ENCODE data around the gene HOXA5.
A peak's percentile ranks its signal among the peaks of the same experiment; 100 is the strongest.

Gene HOXA5

DNA sequence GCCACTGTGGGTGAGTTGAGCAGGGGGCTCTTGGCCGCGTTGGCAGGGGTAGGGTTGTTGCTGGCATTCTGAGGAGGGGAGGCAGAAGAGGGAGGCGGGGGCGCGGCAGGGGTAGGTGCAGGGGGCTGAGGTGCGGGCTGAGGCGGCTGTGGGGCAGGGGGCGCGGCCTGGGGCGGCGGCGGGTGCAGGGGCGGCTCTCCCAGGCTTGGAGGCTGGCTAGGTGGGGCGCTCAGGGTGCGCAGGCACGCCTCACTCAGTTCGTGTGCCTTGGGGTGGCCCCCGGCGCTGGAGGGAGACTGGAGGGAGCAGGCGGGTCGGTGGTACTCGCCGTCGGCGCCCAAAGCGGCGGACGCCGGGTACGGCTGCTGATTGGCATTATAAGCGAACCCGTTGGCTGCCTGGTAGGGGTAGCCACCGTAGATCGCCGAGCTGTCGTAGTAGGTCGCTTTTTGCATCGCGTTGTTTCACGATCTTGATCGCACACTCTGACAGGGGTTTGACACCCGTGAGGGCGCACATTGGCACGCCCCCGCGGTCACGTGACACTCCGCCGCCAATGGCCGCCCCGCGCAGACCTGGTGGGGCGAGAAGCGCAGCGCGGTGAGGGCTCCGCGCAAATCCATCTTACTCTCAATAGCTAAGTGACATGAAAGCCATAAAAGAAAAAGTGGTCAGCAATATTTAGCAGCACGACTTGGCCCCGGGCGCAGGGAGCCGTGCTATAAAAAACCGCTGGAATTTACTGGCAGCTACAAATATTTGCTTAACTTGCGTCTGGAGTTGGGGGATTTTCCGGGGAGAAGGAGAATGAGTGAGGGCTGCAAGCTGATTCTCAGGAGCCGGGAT is 33.1 kb downstream of the HOXA5 start (continued):
- 0 out of 2 replicates have a peak, but pooled peaks have one; percentile 40 for TF ChIP-seq ZNF423 (tag by site-specific recombination; IDR thresholded peaks at IDR 0.05)
- 0 out of 2 replicates have a peak, but pooled peaks have one; percentile 29 for TF ChIP-seq ZEB2 (tag by site-specific recombination; IDR thresholded peaks at IDR 0.05)
- TF ChIP-seq, protein P1, sequence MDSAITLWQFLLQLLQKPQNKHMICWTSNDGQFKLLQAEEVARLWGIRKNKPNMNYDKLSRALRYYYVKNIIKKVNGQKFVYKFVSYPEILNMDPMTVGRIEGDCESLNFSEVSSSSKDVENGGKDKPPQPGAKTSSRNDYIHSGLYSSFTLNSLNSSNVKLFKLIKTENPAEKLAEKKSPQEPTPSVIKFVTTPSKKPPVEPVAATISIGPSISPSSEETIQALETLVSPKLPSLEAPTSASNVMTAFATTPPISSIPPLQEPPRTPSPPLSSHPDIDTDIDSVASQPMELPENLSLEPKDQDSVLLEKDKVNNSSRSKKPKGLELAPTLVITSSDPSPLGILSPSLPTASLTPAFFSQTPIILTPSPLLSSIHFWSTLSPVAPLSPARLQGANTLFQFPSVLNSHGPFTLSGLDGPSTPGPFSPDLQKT (IDR thresholded peaks at IDR 0.05; ENCODE audit: borderline replicate concordance, low read depth, low read length), result no peak
- TF ChIP-seq, protein P2, sequence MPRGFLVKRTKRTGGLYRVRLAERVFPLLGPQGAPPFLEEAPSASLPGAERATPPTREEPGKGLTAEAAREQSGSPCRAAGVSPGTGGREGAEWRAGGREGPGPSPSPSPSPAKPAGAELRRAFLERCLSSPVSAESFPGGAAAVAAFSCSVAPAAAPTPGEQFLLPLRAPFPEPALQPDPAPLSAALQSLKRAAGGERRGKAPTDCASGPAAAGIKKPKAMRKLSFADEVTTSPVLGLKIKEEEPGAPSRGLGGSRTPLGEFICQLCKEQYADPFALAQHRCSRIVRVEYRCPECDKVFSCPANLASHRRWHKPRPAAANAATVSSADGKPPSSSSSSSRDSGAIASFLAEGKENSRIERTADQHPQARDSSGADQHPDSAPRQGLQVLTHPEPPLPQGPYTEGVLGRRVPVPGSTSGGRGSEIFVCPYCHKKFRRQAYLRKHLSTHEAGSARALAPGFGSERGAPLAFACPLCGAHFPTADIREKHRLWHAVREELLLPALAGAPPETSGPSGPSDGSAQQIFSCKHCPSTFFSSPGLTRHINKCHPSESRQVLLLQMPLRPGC (tag by site-specific recombination; IDR thresholded peaks at IDR 0.05), result 0 out of 2 replicates have a peak, but pooled peaks have one; percentile 42
- TF ChIP-seq TRIM28 (IDR thresholded peaks at IDR 0.05; ENCODE audit: borderline replicate concordance, low read length), result no peak
- TF ChIP-seq, protein P3, sequence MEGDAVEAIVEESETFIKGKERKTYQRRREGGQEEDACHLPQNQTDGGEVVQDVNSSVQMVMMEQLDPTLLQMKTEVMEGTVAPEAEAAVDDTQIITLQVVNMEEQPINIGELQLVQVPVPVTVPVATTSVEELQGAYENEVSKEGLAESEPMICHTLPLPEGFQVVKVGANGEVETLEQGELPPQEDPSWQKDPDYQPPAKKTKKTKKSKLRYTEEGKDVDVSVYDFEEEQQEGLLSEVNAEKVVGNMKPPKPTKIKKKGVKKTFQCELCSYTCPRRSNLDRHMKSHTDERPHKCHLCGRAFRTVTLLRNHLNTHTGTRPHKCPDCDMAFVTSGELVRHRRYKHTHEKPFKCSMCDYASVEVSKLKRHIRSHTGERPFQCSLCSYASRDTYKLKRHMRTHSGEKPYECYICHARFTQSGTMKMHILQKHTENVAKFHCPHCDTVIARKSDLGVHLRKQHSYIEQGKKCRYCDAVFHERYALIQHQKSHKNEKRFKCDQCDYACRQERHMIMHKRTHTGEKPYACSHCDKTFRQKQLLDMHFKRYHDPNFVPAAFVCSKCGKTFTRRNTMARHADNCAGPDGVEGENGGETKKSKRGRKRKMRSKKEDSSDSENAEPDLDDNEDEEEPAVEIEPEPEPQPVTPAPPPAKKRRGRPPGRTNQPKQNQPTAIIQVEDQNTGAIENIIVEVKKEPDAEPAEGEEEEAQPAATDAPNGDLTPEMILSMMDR (tag by site-specific recombination; IDR thresholded peaks at IDR 0.05), result no peak
- TF ChIP-seq ZNF184 (tag by site-specific recombination; IDR thresholded peaks at IDR 0.05), result no peak
- TF ChIP-seq, protein P4, sequence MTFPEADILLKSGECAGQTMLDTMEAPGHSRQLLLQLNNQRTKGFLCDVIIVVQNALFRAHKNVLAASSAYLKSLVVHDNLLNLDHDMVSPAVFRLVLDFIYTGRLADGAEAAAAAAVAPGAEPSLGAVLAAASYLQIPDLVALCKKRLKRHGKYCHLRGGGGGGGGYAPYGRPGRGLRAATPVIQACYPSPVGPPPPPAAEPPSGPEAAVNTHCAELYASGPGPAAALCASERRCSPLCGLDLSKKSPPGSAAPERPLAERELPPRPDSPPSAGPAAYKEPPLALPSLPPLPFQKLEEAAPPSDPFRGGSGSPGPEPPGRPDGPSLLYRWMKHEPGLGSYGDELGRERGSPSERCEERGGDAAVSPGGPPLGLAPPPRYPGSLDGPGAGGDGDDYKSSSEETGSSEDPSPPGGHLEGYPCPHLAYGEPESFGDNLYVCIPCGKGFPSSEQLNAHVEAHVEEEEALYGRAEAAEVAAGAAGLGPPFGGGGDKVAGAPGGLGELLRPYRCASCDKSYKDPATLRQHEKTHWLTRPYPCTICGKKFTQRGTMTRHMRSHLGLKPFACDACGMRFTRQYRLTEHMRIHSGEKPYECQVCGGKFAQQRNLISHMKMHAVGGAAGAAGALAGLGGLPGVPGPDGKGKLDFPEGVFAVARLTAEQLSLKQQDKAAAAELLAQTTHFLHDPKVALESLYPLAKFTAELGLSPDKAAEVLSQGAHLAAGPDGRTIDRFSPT (tag by site-specific recombination; IDR thresholded peaks at IDR 0.05), result peak; percentile 45; the same call in 1 of the 2 replicates
- TF ChIP-seq ZBTB17 (tag by site-specific recombination; IDR thresholded peaks at IDR 0.05), result no peak
- TF ChIP-seq, protein P5, sequence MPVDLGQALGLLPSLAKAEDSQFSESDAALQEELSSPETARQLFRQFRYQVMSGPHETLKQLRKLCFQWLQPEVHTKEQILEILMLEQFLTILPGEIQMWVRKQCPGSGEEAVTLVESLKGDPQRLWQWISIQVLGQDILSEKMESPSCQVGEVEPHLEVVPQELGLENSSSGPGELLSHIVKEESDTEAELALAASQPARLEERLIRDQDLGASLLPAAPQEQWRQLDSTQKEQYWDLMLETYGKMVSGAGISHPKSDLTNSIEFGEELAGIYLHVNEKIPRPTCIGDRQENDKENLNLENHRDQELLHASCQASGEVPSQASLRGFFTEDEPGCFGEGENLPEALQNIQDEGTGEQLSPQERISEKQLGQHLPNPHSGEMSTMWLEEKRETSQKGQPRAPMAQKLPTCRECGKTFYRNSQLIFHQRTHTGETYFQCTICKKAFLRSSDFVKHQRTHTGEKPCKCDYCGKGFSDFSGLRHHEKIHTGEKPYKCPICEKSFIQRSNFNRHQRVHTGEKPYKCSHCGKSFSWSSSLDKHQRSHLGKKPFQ (tag by site-specific recombination; IDR thresholded peaks at IDR 0.05), result 0 out of 2 replicates have a peak, but pooled peaks have one; percentile 26
- no peak for TF ChIP-seq ZNF140 (tag by site-specific recombination; IDR thresholded peaks at IDR 0.05)
- peak; percentile 37; the same call in 1 of the 2 replicates for TF ChIP-seq PRDM1 (tag by site-specific recombination; IDR thresholded peaks at IDR 0.05)
- TF ChIP-seq ZXDB (tag by site-specific recombination; IDR thresholded peaks at IDR 0.05), result peak; percentile 34; the same call in 1 of the 2 replicates

DNA sequence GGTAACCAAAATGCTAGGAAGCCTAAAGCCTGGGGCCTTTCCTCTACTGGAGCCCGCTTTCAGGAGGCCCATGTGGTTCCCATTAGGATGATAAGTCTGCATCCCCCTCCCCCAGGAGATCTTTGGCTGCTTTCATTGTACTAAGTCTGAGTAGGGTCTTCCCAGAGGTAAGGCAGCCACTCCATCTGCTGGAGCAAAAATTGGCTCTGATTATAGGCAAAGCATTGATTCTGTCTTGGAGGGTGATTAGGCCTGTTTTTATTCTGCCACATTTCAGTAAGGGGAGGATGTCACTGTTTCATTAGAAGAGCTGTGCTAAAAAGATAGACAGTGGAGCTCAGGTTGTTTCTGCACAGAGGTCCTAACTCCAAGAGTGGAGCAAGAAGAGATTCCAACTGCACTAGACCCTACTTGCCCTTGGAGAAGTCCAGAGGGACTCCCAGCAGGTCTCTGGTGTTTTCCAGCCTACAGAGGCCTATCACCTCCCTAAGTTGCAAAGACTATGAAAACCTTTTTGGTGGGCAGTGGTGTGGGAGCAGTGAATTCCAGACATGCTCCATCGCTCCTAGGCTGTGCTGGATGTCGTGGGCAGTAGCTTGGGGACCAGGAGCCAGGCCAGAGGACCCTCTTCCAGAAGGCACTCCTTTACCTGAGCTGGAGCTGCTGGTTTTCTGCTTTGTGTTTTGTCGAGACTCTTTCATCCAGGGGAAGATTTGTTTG is 33.9 kb downstream of the HOXA5 start:
- Histone ChIP-seq H3K36me3 (ENCODE audit: control insufficient read depth in 2 of 2, insufficient read depth in 1 of 2, low read length in 2 of 2) (peaks cover 11 to 25% of the 10 kb centered on the region in 2 experiments), H3K4me1 (ENCODE audit: control insufficient read depth, insufficient read depth, low read length) (peaks cover 6% of the 10 kb centered on the region), H3K9me3 (ENCODE audit: control insufficient read depth, insufficient read depth, low read depth, low read length) (no peaks in the 10 kb centered on the region), H3K27ac (ENCODE audit: extremely low read depth, low read depth, low read length) (no peak overlapping the region; the same call in 1 of the 2 replicates), H3K4me3 (ENCODE audit: low read depth, low read length) (no peak overlapping the region)
- TF ChIP-seq EGR2 (tag by site-specific recombination; IDR thresholded peaks at IDR 0.05; ENCODE audit: low read depth), result peak; percentile 73
- peak; percentile 64 for TF ChIP-seq ZFHX2 (tag by site-specific recombination; conservative IDR thresholded peaks at IDR 0.05)
- TF ChIP-seq, protein P6, sequence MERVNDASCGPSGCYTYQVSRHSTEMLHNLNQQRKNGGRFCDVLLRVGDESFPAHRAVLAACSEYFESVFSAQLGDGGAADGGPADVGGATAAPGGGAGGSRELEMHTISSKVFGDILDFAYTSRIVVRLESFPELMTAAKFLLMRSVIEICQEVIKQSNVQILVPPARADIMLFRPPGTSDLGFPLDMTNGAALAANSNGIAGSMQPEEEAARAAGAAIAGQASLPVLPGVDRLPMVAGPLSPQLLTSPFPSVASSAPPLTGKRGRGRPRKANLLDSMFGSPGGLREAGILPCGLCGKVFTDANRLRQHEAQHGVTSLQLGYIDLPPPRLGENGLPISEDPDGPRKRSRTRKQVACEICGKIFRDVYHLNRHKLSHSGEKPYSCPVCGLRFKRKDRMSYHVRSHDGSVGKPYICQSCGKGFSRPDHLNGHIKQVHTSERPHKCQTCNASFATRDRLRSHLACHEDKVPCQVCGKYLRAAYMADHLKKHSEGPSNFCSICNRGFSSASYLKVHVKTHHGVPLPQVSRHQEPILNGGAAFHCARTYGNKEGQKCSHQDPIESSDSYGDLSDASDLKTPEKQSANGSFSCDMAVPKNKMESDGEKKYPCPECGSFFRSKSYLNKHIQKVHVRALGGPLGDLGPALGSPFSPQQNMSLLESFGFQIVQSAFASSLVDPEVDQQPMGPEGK (tag by site-specific recombination; IDR thresholded peaks at IDR 0.05), result no peak
- TF ChIP-seq ZNF266 (tag by site-specific recombination; IDR thresholded peaks at IDR 0.05; ENCODE audit: low read depth), result no peak
- CTCF ChIA-PET, result interaction anchor here (0.6 to 1.9 kb wide), 4 partner anchors 11 to 436 kb away, joined by 3 to 6 read pairs (median 4); partner anchors contain the start of gene HOXA5
- POLR2A ChIA-PET, result interaction anchor here (1.7 to 3.2 kb wide), 2 partner anchors 12 to 246 kb away, joined by 14 to 31 read pairs; partner anchors contain the start of genes HOXA1 and SKAP2
